IMR-90 (cell line): ENCODE results near the gene CPNE4.

Experiments
- CEBPB ChIP-seq: IDR thresholded peaks from 2 replicates; pipeline ENCODE4 v1.6.1; 2012; ENCODE audit warnings: low read depth, low read length, improper control_type of control experiment
- CHD1 ChIP-seq: IDR thresholded peaks from 2 replicates; pipeline ENCODE4 v1.6.1; 2012; ENCODE audit warnings: low read depth, low read length, improper control_type of control experiment
- MXI1 ChIP-seq: IDR thresholded peaks from 2 replicates; pipeline ENCODE4 v1.6.1; 2012; ENCODE audit warnings: low read depth, mild to moderate bottlenecking, low read length, moderate library complexity, borderline replicate concordance
- NFE2L2 ChIP-seq: fragments of 150-350 bp; IDR thresholded peaks from 2 replicates; pipeline ENCODE4 v1.6.1; 2016; ENCODE audit warnings: low read depth, mild to moderate bottlenecking, low read length
- POLR2A ChIP-seq: IDR thresholded peaks from 2 replicates; pipeline ENCODE4 v1.6.1; 2012; ENCODE audit warnings: mild to moderate bottlenecking, low read depth, low read length
- RAD21 ChIP-seq: IDR thresholded peaks from 2 replicates; pipeline ENCODE4 v1.6.1; 2012; ENCODE audit warnings: low read length, improper control_type of control experiment
- RFX5 ChIP-seq: IDR thresholded peaks from 2 replicates; pipeline ENCODE4 v1.8.0; 2012; ENCODE audit warnings: low read depth, mild to moderate bottlenecking, low read length, moderate library complexity
- SMC3 ChIP-seq: fragments of 150-350 bp; IDR thresholded peaks from 2 replicates; pipeline ENCODE4 v1.6.1; 2016; ENCODE audit warnings: low read depth, mild to moderate bottlenecking, antibody characterized with exemption, low read length, moderate library complexity
- TF ChIP-seq, protein P1 (sequence below): conservative IDR thresholded peaks from 2 replicates; pipeline ENCODE4 v1.5.1; 2012; ENCODE audit warnings: mild to moderate bottlenecking, low read depth, low read length, improper control_type of control experiment
- TF ChIP-seq, protein P2 (sequence below): fragments of 150-350 bp; IDR thresholded peaks from 2 replicates; pipeline ENCODE4 v1.6.1; 2017; ENCODE audit warnings: mild to moderate bottlenecking, antibody characterized with exemption, low read length, low read depth
- TF ChIP-seq, protein P3 (sequence below): fragments of 150-350 bp; IDR thresholded peaks from 2 replicates; pipeline ENCODE4 v1.6.1; 2016; ENCODE audit warnings: low read depth, mild to moderate bottlenecking, low read length, moderate library complexity, borderline replicate concordance

DNA sequence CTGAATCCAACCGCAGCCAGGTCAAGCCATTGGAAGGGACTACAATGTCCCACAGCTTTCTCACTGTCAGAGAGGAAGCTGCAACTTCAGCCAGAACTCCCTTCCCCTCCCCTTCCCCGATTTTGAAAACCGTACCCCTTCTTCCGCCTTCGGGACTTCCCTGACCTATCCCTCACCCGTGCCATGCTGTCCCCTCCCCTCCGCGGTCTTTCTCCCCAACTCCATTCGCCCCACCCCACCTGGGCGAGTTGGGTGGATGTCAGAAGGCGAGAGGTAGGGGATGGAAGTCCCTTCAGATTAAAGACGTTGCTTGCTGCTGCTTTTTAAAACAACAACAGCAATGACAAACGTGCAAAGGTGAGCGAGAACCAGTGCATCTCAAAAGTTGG is 723 bp downstream of the CPNE4 start:
- TF ChIP-seq, protein P1, sequence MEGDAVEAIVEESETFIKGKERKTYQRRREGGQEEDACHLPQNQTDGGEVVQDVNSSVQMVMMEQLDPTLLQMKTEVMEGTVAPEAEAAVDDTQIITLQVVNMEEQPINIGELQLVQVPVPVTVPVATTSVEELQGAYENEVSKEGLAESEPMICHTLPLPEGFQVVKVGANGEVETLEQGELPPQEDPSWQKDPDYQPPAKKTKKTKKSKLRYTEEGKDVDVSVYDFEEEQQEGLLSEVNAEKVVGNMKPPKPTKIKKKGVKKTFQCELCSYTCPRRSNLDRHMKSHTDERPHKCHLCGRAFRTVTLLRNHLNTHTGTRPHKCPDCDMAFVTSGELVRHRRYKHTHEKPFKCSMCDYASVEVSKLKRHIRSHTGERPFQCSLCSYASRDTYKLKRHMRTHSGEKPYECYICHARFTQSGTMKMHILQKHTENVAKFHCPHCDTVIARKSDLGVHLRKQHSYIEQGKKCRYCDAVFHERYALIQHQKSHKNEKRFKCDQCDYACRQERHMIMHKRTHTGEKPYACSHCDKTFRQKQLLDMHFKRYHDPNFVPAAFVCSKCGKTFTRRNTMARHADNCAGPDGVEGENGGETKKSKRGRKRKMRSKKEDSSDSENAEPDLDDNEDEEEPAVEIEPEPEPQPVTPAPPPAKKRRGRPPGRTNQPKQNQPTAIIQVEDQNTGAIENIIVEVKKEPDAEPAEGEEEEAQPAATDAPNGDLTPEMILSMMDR, result no peak
- TF ChIP-seq CHD1, result no peak
- no peak for TF ChIP-seq SMC3
- no peak for TF ChIP-seq RAD21
- no peak for TF ChIP-seq CEBPB
- TF ChIP-seq POLR2A, result no peak
- TF ChIP-seq MXI1, result no peak
- TF ChIP-seq NFE2L2, result no peak
- TF ChIP-seq, protein P2, sequence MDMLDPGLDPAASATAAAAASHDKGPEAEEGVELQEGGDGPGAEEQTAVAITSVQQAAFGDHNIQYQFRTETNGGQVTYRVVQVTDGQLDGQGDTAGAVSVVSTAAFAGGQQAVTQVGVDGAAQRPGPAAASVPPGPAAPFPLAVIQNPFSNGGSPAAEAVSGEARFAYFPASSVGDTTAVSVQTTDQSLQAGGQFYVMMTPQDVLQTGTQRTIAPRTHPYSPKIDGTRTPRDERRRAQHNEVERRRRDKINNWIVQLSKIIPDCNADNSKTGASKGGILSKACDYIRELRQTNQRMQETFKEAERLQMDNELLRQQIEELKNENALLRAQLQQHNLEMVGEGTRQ, result no peak
- TF ChIP-seq RFX5, result no peak
- TF ChIP-seq, protein P3, sequence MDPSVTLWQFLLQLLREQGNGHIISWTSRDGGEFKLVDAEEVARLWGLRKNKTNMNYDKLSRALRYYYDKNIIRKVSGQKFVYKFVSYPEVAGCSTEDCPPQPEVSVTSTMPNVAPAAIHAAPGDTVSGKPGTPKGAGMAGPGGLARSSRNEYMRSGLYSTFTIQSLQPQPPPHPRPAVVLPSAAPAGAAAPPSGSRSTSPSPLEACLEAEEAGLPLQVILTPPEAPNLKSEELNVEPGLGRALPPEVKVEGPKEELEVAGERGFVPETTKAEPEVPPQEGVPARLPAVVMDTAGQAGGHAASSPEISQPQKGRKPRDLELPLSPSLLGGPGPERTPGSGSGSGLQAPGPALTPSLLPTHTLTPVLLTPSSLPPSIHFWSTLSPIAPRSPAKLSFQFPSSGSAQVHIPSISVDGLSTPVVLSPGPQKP, result no peak
